CD4-positive, alpha-beta T cell treated with Interleukin-4 for 4 hours (primary cell): Measurements from ENCODE around the gene CCL26.
"Not testable (repeated sequence)": the region's sequence is repeated elsewhere in the genome, so short reads cannot be mapped to it uniquely, and the experiment has no call there.

Experiments used
- DNase-seq: peaks from one replicate; pipeline ENCODE4 v3.0.0-alpha.2; 2020

CCL26 gene

DNA sequence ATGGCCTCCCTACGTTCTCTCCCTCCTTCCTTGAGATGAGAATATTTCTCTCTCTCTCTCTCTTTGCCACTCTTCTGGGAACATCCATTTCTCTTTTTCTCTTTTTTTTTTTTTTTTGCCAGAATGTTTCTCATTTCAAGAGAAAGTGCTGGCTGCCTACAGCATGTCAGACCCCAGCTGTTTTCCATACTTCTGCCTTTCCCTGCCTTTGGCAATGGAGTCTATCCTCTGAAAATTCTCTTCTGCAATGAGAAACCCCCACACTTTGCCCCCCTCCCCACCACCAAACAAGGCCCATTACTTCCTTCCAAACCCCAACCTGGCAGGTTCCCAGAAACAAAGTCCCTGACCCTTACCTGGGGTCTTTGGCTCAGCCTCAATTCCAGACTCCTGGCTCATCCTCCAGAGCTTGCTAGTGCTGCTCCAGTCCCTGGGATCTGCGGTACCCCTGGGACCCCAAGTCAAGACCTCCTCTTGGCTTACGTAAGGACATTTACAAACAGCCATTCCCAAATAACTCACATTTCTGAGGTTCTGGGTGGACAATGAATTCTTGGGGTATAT, 17.4 kb upstream of the CCL26 start:
- DNase-seq, result no peak

DNA sequence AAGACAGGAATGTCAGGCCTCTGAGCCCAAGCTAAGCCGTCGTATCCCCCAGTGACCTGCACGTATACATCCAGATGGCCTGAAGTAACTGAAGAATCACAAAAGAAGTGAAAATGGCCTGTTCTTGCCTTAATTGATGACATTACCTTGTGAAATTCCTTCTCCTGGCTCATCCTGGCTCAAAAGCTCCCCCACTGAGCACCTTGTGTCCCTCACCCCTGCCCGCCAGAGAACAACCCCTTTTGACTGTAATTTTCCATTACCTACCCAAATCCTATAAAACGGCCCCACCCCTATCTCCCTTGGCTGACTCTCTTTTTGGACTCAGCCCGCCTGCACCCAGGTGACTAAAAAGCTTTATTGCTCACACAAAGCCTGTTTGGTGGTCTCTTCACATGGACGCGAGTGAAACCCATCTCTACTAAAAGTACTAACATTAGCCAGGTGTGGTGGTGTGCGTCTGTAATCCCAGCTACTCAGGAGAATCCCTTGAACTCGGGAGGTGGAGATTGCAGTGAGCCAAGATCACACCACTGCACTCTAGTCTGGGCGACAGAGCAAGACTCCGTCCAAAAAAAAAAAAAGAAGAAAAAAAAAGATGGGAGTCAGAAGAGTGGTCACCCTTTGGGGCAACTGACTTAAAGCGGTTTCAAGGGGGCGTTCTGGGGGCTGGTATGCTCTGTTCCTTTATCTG, 16.3 kb upstream of the CCL26 start:
- not testable (repeated sequence) for DNase-seq

GRCh38 chr7:75783058-75783457, 11.0 kb upstream of the CCL26 start:
- DNase-seq, result not testable (repeated sequence)

DNA sequence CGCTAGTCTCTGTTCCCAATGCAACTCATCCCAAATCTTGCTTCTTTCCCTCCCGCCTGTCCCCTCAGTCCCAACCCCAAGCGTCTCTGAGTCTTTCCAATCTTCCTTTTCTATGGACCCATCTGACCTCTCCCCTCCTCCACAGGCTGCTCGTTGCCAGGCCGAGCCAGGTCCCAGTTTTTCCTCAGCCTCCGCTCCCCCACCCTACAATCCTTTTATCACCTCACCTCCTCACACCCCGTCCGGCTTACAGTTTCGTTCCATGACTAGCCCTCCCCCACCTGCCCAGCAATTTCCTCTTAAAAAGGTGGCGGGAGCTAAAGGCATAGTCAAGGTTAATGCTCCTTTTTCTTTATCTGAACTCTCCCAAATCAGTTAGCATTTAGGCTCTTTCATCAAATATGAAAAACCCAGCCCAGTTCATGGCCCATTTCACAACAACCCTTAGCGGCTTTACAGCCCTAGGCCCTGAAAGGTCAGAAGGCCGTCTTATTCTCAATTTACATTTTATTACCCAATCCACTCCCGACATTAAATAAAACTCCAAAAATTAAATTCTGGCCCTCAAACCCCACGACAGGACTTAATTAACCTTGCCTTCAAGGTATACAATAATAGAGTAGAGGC, 8.7 kb upstream of the CCL26 start:
- not testable (repeated sequence) for DNase-seq

DNA sequence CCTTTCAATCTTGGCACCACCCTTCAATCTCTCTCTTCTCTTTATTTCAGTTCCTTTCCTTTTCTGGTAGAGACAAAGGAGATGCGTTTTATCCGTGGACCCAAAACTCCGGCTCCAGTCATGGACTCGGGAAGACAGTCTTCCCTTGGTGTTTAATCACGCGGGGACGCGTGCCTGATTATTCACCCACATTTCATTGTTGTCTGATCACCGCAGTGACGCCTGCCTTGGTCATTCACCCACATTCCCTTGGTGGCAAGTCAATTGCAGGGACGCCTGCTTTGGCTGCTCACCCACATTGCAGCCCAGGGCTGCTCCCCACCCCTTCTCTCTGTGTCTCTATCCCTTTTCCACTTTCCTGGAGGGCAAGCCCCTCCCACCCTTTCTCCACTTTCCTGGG, 7.5 kb upstream of the CCL26 start:
- DNase-seq, result not testable (repeated sequence)

DNA sequence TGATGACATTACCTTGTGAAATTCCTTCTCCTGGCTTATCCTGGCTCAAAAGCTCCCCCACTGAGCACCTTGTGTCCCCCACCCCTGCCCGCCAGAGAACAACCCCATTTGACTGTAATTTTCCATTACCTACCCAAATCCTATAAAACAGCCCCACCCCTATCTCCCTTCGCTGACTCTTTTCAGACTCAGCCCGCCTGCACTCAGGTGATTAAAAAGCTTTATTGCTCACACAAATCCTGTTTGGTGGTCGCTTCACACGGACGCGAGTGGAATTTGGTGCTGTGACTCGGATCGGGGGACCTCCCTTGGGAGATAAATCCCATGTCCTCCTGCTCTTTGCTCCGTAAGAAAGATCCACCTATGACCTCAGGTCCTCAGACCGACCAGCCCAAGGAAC, 7.0 kb upstream of the CCL26 start:
- DNase-seq, result not testable (repeated sequence)

GRCh38 chr7:75776295-75776971, 4.4 kb upstream of the CCL26 start:
- DNase-seq, result peak; percentile 77

- not testable (repeated sequence) for DNase-seq
Measured at GRCh38 chr7:75773958-75774357, 1.9 kb upstream of the CCL26 start.

DNA sequence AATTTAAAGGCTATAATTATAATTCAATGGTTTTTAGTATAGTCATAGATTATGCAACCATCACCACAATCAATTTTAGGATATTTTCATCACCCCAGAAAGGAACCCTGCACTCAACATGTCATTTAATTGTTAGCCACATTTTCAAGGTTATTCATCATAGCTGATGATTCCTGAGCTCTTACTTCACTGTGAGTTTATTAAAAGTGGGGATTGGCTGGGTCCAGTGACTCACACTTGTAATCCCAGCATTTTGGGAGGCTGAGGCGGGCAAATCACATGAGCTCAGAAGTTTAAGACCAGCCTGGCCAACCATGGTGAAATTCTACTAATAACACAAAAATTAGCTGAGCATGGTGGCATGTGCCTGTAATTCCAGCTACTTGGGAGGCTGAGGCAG, 787 bp downstream of the CCL26 start:
- DNase-seq, result no peak

DNA sequence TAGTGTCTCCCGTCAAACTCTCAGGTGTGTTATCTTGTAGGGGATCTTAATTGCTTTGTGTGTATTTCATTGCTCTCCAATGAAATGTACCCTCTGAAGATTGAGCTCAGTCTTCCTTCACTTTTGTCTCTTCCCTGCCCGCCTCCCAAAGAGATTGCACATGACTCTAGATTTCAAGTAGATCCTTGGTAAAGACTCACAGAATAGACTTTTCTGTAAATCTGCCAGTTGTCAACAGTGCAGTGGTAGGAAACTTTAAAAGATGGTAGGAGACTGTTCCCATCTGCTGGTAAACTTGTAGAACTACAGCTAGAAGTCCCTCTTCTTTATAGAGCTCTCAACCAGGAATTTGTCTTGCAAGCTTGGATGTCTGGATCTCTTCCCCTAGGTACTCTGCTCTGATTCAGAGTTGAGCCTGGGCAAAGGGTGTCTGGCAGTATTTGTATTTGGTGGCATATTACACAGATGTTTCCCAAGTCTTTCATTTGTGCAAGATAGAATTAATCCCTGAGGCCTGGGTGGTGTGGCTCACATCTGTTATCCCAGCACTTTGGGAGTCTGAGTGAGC, 9.6 kb downstream of the CCL26 start:
- DNase-seq, result peak; percentile 54

- not testable (repeated sequence) for DNase-seq
Measured at GRCh38 chr7:75761801-75762200, 10.2 kb downstream of the CCL26 start.

DNA sequence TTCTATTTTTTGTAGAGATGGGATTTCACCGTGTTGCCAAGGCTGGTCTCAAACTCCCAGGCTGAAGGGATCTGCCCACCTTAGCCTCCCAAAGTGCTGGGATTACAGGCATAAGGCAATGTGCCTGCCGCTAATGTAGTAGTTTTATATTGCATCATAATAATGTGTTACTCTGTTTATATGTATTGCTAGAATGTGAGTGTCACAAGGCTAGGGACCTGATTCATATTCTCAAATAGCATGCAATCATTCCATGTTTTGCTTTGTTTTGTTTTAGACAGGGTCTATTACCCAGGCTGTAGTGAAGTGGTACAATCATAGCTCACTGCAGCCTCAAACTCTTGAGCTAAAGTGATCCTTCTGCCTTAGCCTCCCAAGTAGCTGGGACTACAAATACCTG, 13.5 kb downstream of the CCL26 start:
- DNase-seq, result no peak

DNA sequence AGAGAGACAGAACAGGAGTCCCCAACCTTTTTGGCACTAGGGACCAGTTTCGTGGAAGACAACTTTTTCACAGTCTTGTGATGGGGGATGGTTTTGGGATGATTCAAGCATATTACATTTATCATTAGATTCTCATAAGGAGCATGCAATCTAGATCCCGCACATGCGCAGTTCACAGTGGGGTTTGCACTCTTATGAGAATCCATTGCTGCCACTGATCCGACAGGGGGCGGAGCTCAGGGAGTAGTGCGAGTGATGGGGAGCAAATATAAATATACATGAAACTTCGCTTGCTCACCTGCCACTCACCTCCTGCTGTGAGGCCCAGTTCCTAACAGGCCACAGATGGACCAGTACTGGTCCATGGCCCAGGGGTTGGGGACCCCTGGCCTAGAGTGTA, 14.2 kb downstream of the CCL26 start:
- DNase-seq, result no peak

DNA sequence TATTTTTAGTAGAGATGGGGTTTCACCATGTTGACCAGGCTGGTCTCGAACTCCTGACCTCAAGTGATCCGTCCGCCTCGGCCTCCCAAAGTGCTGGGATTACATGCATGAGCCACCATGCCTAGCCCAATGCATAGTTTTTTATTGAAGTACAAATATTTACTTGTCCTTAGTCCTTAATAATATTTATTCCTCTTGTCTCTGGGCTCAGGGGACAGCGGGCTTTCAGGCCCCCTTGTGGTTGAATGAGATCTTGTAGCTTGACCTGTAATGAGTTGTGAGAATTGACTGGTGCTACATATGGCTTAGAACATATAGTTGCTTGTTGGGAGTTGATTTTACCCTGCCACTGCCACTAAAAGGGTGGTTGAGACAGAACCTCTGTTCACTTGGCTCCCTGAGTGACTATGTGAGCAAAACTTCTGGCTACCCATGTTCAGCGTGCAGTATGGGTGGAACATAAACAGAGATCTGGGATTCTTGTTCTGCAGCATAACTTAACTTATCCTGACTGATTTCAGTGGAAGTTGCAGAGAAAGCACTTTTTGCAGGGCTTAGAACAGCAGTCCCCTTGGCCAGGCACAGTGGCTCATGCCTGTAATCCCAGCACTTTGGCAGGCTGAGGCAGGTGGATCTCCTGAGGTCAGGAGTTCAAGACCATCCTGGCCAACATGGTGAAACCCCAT, 14.9 kb downstream of the CCL26 start:
- no peak for DNase-seq

DNA sequence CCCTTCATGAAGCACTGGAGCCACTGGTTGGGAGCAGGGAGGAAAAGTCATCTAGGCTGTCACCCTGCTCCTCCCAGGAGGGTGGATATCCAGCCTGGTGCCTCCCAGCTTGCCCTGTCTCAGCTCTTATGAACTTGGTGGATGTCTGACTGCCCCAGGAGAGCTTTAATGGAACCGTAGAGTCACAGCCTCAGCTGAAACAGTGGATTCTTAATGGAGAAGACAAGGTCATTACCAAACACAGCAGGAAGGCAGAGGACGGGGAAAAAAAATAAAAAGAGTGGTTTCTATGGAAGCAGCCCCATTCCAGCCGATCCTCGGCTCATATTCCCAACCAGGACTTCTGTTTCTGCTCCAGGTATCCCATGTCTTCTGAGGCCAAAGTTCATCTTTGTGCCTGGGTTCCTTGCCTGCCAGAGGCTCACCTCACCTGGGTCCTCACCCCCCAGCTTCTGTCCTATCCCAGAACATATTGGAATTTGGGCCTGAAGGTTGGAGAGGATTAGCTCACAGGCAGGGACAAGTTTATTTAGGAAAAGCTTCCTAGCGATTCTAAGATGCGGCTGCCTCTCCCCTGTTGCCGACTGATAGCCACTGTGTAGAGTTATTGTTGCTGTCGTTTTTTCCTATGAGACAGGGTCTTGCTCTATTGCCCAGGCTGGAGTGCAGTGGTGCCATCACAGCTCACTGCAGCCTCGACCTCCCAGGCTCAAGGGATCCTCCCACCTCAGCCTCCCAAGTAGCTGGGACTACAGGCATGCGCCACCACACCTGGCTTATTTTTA, 15.6 kb downstream of the CCL26 start:
- no peak for DNase-seq

- DNase-seq, result no peak
Measured at GRCh38 chr7:75743455-75743859, 28.6 kb downstream of the CCL26 start.

- no peak for DNase-seq
Measured at GRCh38 chr7:75740846-75741497, 31.0 kb downstream of the CCL26 start.

DNA sequence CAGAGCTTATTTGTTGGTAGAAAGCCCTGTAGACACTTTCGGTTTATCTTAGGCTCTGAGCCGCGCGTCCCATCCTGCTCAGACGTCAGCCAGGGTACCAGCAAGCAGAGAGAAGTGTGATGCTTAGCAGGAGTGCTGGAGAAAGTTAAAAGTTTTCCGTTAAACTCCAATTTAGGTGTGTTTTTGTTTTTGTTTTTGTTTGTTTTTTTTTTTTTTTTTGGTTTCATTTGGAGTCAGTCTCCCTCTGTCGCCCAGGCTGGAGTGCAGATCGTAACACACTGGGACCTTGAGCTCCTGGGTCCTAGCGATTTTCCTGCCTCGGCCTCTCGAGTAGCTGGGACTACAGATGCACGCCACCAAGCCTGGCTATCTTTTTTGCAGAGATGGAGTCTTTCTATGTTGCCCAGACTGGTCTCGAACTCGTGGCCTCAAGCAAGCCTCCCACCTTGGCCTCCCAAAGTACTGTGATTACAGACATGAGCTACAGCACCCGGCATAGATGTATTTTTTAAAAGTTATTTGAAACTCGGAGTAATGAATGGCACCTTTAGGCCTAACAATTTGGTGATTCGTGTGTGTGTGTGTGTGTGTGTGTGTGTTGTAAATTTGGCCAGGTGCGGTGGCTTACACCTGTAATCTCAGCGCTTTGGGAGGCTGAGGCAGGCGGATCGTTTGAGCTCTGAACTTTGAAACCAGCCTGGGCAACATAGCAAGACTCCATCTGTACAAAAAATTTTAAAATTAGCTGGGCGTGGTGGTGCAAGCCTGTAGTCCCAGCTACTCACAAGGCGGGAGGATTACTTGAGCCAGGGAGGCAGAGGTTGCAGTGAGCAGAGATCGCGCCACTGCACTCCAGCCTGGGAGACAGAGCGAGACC, 32.0 kb downstream of the CCL26 start:
- DNase-seq, result peak; percentile 70

- peak; percentile 99 for DNase-seq
Measured at GRCh38 chr7:75738975-75739795, 32.8 kb downstream of the CCL26 start.

DNA sequence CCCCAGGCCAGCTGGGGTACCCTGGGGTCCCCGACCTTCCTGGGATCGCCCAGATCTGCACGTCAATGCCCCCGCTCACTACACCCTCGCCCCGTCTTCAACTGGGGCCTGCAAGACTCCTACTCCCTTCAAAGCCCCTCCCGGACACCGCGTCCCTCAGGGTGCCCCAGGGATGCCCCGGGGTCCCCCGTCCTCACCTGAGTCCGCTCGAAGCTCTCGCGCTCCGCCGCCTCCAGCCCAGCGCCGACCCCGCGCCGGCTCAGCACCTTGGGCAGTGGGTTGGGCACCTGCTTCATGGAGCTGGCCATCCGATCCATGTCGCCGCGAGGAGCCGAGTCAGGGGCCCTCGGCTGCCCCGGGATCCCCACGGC, 33.4 kb downstream of the CCL26 start, which contains the start of gene HIP1:
TSS of gene HIP1 (minus strand) at position 338 of the 371 bp plus-strand sequence. CDS start at position 317, 21 bp downstream.
- no peak for DNase-seq
